ENCODE results near the gene VTCN1. TPM values are rescaled to one million over a fixed set of nuclear protein-coding genes. Genes with fewer than 3 reads are reported as not detected.

The VTCN1 gene
- total RNA-seq, 4 donors from 2014 or later = not detected

DNA sequence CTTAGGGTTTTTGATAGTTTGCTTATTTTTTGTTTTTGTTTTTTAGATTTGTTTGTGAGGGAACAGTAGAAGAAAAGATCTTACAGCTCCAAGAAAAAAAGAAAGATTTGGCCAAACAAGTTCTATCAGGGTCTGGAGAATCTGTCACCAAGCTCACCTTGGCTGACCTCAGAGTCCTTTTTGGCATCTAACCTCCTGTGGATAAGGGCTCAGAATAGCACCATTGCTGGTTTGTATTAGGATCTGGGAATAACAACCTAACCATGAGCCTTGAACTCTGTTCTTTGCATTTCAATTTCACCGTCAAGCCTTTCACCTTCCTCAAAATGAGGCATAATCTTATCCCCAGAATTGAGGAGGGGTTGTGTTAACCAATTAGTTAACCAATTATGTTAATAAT, 109.4 kb downstream of the VTCN1 start:
- Histone ChIP-seq H3K27me3 (no peaks in the 10 kb centered on the region), H3K9me3 (no peaks in the 10 kb centered on the region), H3K4me1 (peaks cover 8 to 10% of the 10 kb centered on the region in 2 donors), H3K36me3 (no peaks in the 10 kb centered on the region), H3K4me3 (replicated peaks in 1 of 3) (no peak overlapping the region), H3K27ac (no peak overlapping the region)
- intact Hi-C loops (cut with DNase I) = no loop called here
- WGBS, 2 donors = 98% methylated on average over 1 of the region's 1 CpG
- TF ChIP-seq, protein P1, sequence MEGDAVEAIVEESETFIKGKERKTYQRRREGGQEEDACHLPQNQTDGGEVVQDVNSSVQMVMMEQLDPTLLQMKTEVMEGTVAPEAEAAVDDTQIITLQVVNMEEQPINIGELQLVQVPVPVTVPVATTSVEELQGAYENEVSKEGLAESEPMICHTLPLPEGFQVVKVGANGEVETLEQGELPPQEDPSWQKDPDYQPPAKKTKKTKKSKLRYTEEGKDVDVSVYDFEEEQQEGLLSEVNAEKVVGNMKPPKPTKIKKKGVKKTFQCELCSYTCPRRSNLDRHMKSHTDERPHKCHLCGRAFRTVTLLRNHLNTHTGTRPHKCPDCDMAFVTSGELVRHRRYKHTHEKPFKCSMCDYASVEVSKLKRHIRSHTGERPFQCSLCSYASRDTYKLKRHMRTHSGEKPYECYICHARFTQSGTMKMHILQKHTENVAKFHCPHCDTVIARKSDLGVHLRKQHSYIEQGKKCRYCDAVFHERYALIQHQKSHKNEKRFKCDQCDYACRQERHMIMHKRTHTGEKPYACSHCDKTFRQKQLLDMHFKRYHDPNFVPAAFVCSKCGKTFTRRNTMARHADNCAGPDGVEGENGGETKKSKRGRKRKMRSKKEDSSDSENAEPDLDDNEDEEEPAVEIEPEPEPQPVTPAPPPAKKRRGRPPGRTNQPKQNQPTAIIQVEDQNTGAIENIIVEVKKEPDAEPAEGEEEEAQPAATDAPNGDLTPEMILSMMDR (IDR thresholded peaks at IDR 0.05) = no peak
- TF ChIP-seq POLR2A (IDR thresholded peaks at IDR 0.05) = no peak
- no peak for DNase-seq

DNA sequence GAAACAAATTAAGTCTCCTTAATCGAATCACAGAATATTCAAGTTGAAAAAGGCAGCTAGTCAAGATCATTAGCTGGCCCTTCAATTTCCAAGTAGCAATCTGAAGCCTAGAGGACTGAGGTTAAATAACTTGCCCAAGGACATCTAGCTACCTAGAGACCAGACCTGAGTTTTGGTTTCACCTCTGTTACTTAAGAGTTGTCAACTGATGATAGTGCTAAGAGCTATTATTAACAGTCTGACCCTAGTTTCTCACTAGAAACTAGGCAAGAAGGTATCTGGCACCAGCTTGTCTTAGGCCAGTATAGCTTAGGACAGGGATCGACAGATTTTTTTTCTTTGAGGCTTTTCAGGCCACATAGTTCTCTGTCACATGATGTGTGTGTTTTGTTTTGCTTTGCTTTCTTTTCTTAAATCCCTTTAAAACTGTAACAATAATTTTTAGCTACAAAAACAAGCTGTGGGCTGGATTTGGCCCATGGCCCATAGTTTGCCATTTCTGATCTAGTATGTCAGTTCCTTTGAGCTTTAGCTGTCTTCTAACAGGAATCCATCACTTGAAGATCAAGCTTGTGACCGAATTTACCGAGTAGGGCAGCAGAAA, 112.3 kb downstream of the VTCN1 start:
- H3K9me3 ChIP-seq = no peaks in the 10 kb centered on the region
- TF ChIP-seq, protein P1 (IDR thresholded peaks at IDR 0.05) = no peak
- TF ChIP-seq POLR2A (IDR thresholded peaks at IDR 0.05) = no peak
- DNase-seq = no peak
- H3K27ac ChIP-seq = no peak overlapping the region
- H3K4me3 ChIP-seq (replicated peaks in 1 of 3) = no peak overlapping the region
- intact Hi-C loops (cut with DNase I) = no loop called here
- 84 to 89% methylated on average over 4 of the region's 4 CpGs for WGBS, 2 donors
- H3K36me3 ChIP-seq = no peaks in the 10 kb centered on the region
- peaks cover 24 to 30% of the 10 kb centered on the region in 2 donors for H3K4me1 ChIP-seq
- H3K27me3 ChIP-seq = no peaks in the 10 kb centered on the region

DNA sequence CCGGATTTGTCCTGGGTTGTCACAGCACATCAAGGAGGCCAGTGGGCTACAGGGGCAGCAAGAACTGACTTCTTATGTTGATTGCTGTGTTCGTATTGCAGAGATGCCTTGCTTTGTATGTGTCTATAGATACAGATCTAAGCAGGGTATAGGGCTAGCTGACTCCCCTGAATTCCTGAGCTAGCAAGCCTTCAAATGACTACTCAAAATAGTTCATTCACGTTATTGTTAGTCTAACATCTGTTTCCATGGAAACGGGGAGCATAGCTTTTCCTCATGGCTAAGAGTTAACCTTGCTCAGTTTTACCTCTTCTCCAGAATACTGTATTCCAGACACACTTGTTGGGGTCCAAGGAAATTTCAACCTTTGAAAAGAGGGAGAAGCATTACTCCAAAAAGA, 113.3 kb downstream of the VTCN1 start:
- no peak for TF ChIP-seq POLR2A (IDR thresholded peaks at IDR 0.05)
- TF ChIP-seq, protein P1 (IDR thresholded peaks at IDR 0.05) = no peak

DNA sequence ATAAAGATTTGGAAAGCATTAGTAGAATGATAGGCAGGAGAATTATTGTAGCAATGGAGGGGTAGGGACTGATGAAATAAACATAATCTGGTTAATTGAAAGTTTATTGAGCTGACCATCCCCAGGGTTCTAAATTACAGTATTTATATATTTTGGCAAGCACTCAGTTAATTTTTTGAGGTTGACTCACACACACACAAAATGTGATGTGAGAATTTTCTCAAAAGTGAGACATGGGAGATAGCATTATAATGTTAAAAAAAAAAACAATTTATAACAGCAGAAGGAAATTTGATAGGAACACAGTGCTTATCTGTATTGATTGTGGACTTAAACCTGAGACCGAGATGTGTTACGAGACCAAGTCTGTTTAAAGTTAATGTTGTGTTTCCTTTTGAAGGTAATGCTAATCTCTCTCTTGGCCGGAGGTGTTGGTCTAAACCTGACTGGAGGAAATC, 113.7 kb downstream of the VTCN1 start:
- Histone ChIP-seq H3K27me3 (no peaks in the 10 kb centered on the region), H3K27ac (no peak overlapping the region), H3K4me3 (replicated peaks in 1 of 3) (no peak overlapping the region), H3K4me1 (peaks cover 33 to 43% of the 10 kb centered on the region in 2 donors), H3K36me3 (no peaks in the 10 kb centered on the region), H3K9me3 (no peaks in the 10 kb centered on the region)
- DNase-seq = no peak
- intact Hi-C loops (cut with DNase I) = no loop called here
- 95 to 99% methylated on average over 3 of the region's 3 CpGs for WGBS, 2 donors
- TF ChIP-seq, protein P1 (IDR thresholded peaks at IDR 0.05) = no peak
- TF ChIP-seq POLR2A (IDR thresholded peaks at IDR 0.05) = no peak

More for the DNA sequence above, 113.3 kb downstream of the VTCN1 start:
- no peak overlapping the region for H3K4me3 ChIP-seq (replicated peaks in 1 of 3)
- peaks cover 33 to 40% of the 10 kb centered on the region in 2 donors for H3K4me1 ChIP-seq
- H3K27ac ChIP-seq = no peak overlapping the region
- no peak for DNase-seq
- H3K9me3 ChIP-seq = no peaks in the 10 kb centered on the region
- whole genome bisulfite sequencing, 2 donors = 81% methylated on average over 4 of the region's 4 CpGs
- intact Hi-C loops (cut with DNase I) = no loop called here
- no peaks in the 10 kb centered on the region for H3K36me3 ChIP-seq
- H3K27me3 ChIP-seq = no peaks in the 10 kb centered on the region

DNA sequence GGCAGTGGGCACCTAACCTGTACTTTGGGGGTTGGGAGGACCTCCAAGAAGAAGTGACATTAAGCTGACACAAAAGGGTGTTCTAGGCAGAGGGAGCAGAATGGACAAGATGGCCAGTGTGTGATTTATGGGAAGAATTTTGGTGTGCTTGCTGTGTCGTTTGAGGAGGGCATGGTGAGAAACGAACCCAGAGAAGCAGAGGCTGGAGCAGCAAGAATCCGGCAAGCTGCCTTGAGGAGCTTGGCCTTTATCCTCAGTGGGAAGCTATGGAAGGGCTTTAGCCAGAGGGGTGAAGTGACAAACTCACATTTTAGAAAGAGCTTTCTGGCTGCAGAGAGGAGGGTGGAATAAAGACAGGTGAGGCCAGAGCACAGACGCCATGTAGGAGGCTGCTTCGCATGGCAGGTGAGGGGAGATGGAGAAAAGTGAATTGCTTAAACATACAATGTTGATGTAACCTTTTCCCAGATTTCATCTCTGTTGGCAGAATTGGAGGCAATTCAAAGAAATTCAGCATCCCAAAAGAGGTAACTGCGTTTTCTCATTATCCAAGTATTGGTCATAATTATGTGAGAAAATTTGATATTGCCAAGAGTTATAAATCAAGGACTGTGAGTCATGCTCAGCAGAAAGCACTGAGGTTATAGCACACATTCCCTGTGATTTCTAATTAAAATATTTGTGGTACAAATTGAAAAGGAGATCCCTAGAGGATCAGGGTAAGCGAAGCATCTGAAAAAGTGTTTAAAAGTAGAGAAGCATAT, 115.7 kb downstream of the VTCN1 start:
- peaks cover 33 to 43% of the 10 kb centered on the region in 2 donors for H3K4me1 ChIP-seq
- no peaks in the 10 kb centered on the region for H3K36me3 ChIP-seq
- intact Hi-C loops (cut with DNase I) = no loop called here
- TF ChIP-seq, protein P1 (IDR thresholded peaks at IDR 0.05) = no peak
- no peaks in the 10 kb centered on the region for H3K27me3 ChIP-seq
- no peak for DNase-seq
- H3K4me3 ChIP-seq (replicated peaks in 1 of 3) = no peak overlapping the region
- peak overlapping the region in 2 of 3 donors; percentile 43 to 80 for H3K27ac ChIP-seq
- no peaks in the 10 kb centered on the region for H3K9me3 ChIP-seq
- WGBS, 2 donors = 89 to 93% methylated on average over 7 of the region's 7 CpGs
